Liver (tissue), 3 donors: ENCODE data around the gene SMAD7.

Experiments
- ATF3 ChIP-seq: IDR thresholded peaks from 2 replicates; pipeline ENCODE4 v1.6.1; 2016; ENCODE audit warnings: antibody characterized with exemption
- EGR1 ChIP-seq, 2 donors: IDR thresholded peaks; 2 replicates each; pipeline ENCODE4 v1.6.1; 2016 to 2018; ENCODE audit warnings: antibody characterized with exemption in 2 of 2, low read depth in 2 of 2
- GABPA ChIP-seq, 2 donors: IDR thresholded peaks in 1 of 2; conservative IDR thresholded peaks in 1 of 2; 2 replicates each; pipeline ENCODE4 v1.6.1; 2016; ENCODE audit warnings: antibody characterized with exemption in 2 of 2, mild to moderate bottlenecking in 1 of 2, moderate library complexity in 1 of 2
- JUND ChIP-seq, 2 donors: IDR thresholded peaks; 2 replicates each; pipeline ENCODE4 v1.6.1; 2016; ENCODE audit warnings: antibody characterized with exemption in 2 of 2
- MAX ChIP-seq: IDR thresholded peaks from 2 replicates; pipeline ENCODE4 v1.6.1; 2016; ENCODE audit warnings: antibody characterized with exemption
- RAD21 ChIP-seq, 2 donors: IDR thresholded peaks; 2 replicates each; pipeline ENCODE4 v1.6.1; 2016; ENCODE audit warnings: antibody characterized with exemption in 2 of 2, mild to moderate bottlenecking in 2 of 2
- REST ChIP-seq: IDR thresholded peaks from 2 replicates; pipeline ENCODE4 v1.6.1; 2016; ENCODE audit warnings: antibody characterized with exemption, mild to moderate bottlenecking
- SP1 ChIP-seq: IDR thresholded peaks from 2 replicates; pipeline ENCODE4 v1.6.1; 2018; ENCODE audit warnings: antibody characterized with exemption, mild to moderate bottlenecking
- TAF1 ChIP-seq: conservative IDR thresholded peaks from 2 replicates; pipeline ENCODE4 v1.6.1; 2016; ENCODE audit warnings: antibody characterized with exemption, mild to moderate bottlenecking
- ZBTB33 ChIP-seq: IDR thresholded peaks from 2 replicates; pipeline ENCODE4 v1.6.1; 2016; ENCODE audit warnings: antibody characterized with exemption
- TF ChIP-seq, protein P1 (sequence below): fragments of 150-350 bp; IDR thresholded peaks from 2 replicates; pipeline ENCODE4 v1.5.1; 2017; ENCODE audit warnings: improper control_type of control experiment, low read depth, low read length; ENCODE audit not compliant: missing input control
- donor health status: healthy.
- donor health status: healthy.

DNA sequence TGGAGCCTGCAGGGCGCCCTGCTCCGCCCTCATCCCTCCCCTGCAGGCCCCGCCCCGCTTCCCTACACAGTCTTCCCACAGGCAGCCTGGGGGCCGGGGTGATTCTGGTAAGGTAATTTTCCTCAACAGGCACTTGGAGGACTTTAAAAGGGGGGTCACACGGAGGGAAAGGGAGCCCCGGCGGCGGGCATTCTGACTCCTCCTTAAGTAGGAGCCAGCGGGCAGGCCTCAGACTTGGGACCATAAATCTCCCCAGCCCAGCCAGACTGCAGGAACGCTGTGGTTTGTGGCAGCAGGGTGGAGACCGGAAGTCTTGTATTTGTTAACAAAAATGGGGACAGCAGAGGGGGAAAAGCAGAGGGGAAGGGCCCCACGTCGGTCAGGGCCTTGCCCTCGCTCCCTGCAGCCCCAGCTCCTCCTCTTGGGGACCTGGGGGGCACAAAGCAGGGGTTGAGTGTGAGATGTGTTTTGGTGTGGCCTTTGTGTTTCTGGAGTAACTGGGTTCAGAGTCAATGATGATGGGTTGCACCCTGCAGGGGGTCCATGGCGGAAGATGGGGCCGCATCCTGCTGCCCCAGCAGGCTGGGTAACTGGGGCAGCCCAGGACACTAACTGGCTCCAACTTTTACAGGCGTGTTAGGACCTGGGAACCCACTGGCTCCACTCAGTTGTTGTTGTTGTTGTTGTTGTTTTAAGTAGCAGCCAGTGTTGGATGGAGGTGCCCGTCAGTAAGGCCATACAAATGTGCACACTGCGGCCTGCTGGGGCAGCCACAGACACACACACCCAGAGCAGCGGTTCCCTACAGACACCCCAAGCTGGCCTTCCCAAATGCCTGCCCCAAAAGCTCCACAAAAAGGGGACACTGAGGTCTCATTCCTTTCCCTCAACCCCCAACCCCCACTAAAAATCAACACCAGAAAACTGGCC, 27.7 kb downstream of the SMAD7 start:
- no peak for TF ChIP-seq GABPA (IDR thresholded peaks at IDR 0.05 in 1 of 2, conservative IDR thresholded peaks at IDR 0.05 in 1 of 2)
- TF ChIP-seq, protein P1, sequence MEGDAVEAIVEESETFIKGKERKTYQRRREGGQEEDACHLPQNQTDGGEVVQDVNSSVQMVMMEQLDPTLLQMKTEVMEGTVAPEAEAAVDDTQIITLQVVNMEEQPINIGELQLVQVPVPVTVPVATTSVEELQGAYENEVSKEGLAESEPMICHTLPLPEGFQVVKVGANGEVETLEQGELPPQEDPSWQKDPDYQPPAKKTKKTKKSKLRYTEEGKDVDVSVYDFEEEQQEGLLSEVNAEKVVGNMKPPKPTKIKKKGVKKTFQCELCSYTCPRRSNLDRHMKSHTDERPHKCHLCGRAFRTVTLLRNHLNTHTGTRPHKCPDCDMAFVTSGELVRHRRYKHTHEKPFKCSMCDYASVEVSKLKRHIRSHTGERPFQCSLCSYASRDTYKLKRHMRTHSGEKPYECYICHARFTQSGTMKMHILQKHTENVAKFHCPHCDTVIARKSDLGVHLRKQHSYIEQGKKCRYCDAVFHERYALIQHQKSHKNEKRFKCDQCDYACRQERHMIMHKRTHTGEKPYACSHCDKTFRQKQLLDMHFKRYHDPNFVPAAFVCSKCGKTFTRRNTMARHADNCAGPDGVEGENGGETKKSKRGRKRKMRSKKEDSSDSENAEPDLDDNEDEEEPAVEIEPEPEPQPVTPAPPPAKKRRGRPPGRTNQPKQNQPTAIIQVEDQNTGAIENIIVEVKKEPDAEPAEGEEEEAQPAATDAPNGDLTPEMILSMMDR, result no peak
- no peak for TF ChIP-seq MAX
- no peak for TF ChIP-seq SP1
- no peak for TF ChIP-seq ZBTB33
- no peak for TF ChIP-seq REST
- TF ChIP-seq JUND (IDR thresholded peaks at IDR 0.05), result no peak
- TF ChIP-seq RAD21 (IDR thresholded peaks at IDR 0.05), result no peak
- TF ChIP-seq EGR1 (IDR thresholded peaks at IDR 0.05; ENCODE audit: low read depth in 2 of 2), result no peak
- no peak for TF ChIP-seq ATF3
- TF ChIP-seq TAF1, result no peak
